GM23338 (cell line): ENCODE measurements around the gene PLEKHO1. TPM values are rescaled to one million over a fixed set of nuclear protein-coding genes. Genes with fewer than 3 reads are reported as not detected.

Experiments used
- ATAC-seq: fragments of 200-7000 bp; cut with Tn5 transposase; 3 replicates; pipeline ENCODE4 v1.9.1; 2020
- DNase-seq: peaks from one replicate; pipeline ENCODE4 v3.0.0-alpha.2; 2015; ENCODE audit warnings: low spot score
- H2AFZ ChIP-seq: fragments of 200-600 bp; sonication (generic); 2 replicates; pipeline ENCODE4 v1.8.0; 2016; ENCODE audit warnings: antibody characterized with exemption, mild to moderate bottlenecking, moderate library complexity
- H3F3A ChIP-seq: fragments of 200-600 bp; sonication (generic); replicated peaks from 2 replicates; pipeline ENCODE4 v1.8.0; 2017; ENCODE audit warnings: antibody characterized with exemption, mixed run types, low read depth
- H3K27ac ChIP-seq: fragments of 200-600 bp; sonication (generic); 2 replicates; pipeline ENCODE4 v1.6.1; 2016; ENCODE audit warnings: low read depth
- H3K27me3 ChIP-seq: fragments of 200-600 bp; sonication (generic); 2 replicates; pipeline ENCODE4 v1.8.0; 2016; ENCODE audit warnings: mild to moderate bottlenecking, mixed run types, moderate library complexity; ENCODE audit not compliant: insufficient read depth
- H3K36me3 ChIP-seq: fragments of 200-600 bp; sonication (generic); 2 replicates; pipeline ENCODE4 v1.8.0; 2016; ENCODE audit warnings: mild to moderate bottlenecking; ENCODE audit not compliant: insufficient read depth
- H3K4me1 ChIP-seq: fragments of 200-600 bp; sonication (generic); 2 replicates; pipeline ENCODE4 v1.8.0; 2016; ENCODE audit warnings: mild to moderate bottlenecking, moderate library complexity; ENCODE audit not compliant: insufficient read depth
- H3K4me2 ChIP-seq: fragments of 200-600 bp; sonication (generic); 2 replicates; pipeline ENCODE4 v1.7.1; 2017; ENCODE audit warnings: mixed run types
- H3K4me3 ChIP-seq: fragments of 200-600 bp; sonication (generic); 2 replicates; pipeline ENCODE4 v1.6.1; 2016; ENCODE audit warnings: mixed run types
- H3K79me2 ChIP-seq: fragments of 200-600 bp; sonication (generic); replicated peaks from 2 replicates; pipeline ENCODE4 v1.8.0; 2017; ENCODE audit warnings: mild to moderate bottlenecking; ENCODE audit not compliant: insufficient read depth
- H3K9me2 ChIP-seq: fragments of 200-600 bp; sonication (generic); 2 replicates; pipeline ENCODE4 v1.8.0; 2017; ENCODE audit not compliant: insufficient read depth
- H4K20me1 ChIP-seq: fragments of 200-600 bp; sonication (generic); replicated peaks from 2 replicates; pipeline ENCODE4 v1.8.0; 2017; ENCODE audit warnings: mild to moderate bottlenecking; ENCODE audit not compliant: insufficient read depth
- H3K27ac Mint-ChIP-seq: 2 replicates; pipeline ENCODE4 v1.8.0; 2020; ENCODE audit warnings: inconsistent platforms, mild to moderate bottlenecking, moderate library complexity, mixed read lengths
- H3K27me3 Mint-ChIP-seq: 3 replicates; pipeline ENCODE4 v1.8.0; 2022; ENCODE audit warnings: low read depth, mild to moderate bottlenecking, moderate library complexity, mixed read lengths, inconsistent platforms; ENCODE audit not compliant: insufficient read depth, poor library complexity
- H3K36me3 Mint-ChIP-seq: 3 replicates; pipeline ENCODE4 v1.8.0; 2021; ENCODE audit warnings: low read depth, mild to moderate bottlenecking, inconsistent platforms, moderate library complexity, mixed read lengths
- H3K4me1 Mint-ChIP-seq: 3 replicates; pipeline ENCODE4 v1.8.0; 2020; ENCODE audit warnings: mild to moderate bottlenecking, inconsistent platforms, mixed read lengths
- H3K4me3 Mint-ChIP-seq: 3 replicates; pipeline ENCODE4 v1.8.0; 2021; ENCODE audit warnings: moderate library complexity, mild to moderate bottlenecking, inconsistent platforms, mixed read lengths
- H3K9me3 Mint-ChIP-seq: 3 replicates; pipeline ENCODE4 v1.8.0; 2020; ENCODE audit warnings: moderate library complexity, mild to moderate bottlenecking, inconsistent platforms, mixed read lengths
- CREB1 ChIP-seq: fragments of 250-450 bp; sonication (Bioruptor Pico); IDR thresholded peaks from 2 replicates; pipeline ENCODE4 v1.5.0; 2020; ENCODE audit warnings: low read depth, mild to moderate bottlenecking, moderate library complexity
- CTCF ChIP-seq, 2 experiments: fragments of 200-600 bp in 1 of 2; sonication (generic) in 1 of 2; conservative IDR thresholded peaks; 2 replicates each; pipeline versions ENCODE4 v1.5.1 to v1.6.1; 2016 to 2017; ENCODE audit warnings: antibody characterized with exemption in 2 of 2, low read depth in 2 of 2, mild to moderate bottlenecking in 2 of 2, moderate library complexity in 1 of 2
- ETS1 ChIP-seq: IDR thresholded peaks from 2 replicates; pipeline ENCODE4 v1.6.1; 2016; ENCODE audit warnings: antibody characterized with exemption
- EZH2phosphoT487 ChIP-seq: fragments of 200-600 bp; sonication (generic); IDR thresholded peaks from one replicate; pipeline ENCODE4 v1.8.1; 2018; ENCODE audit warnings: antibody characterized with exemption; ENCODE audit not compliant: unreplicated experiment
- NANOG ChIP-seq: IDR thresholded peaks from 2 replicates; pipeline ENCODE4 v1.6.1; 2016; ENCODE audit warnings: antibody characterized with exemption, borderline replicate concordance
- POLR2AphosphoS5 ChIP-seq: IDR thresholded peaks from 2 replicates; pipeline ENCODE4 v1.6.1; 2016; ENCODE audit warnings: antibody characterized with exemption, low read depth
- STAT1 ChIP-seq: IDR thresholded peaks from one replicate; pipeline ENCODE4 v1.6.1; 2016; ENCODE audit warnings: antibody characterized with exemption; ENCODE audit not compliant: unreplicated experiment
- polyA plus RNA-seq: library from polyadenylated mRNA; unstranded; fragments of >200 nt; fragmentation: Nextera tagmentation; extraction: Ambion mirVana; gene quantifications from 2 replicates; pipeline ENCODE4 v1.2.1, GENCODE V29; 2016
- total RNA-seq: library from RNA; depleted of rRNA; stranded (reverse); fragments of >200 nt; shearing (Covaris generic); gene quantifications from 2 replicates; pipeline ENCODE4 v1.2.3, GENCODE V29; 2014
- TF ChIP-seq, protein P1 (sequence below): IDR thresholded peaks from one replicate; pipeline ENCODE4 v1.6.1; 2018; ENCODE audit warnings: antibody characterized with exemption; ENCODE audit not compliant: unreplicated experiment

Gene PLEKHO1
- total and polyA plus RNA-seq, 2 experiments from 2014 or later: 34.3 to 36.7 TPM

- Mint-ChIP-seq H3K4me3 (no peak overlapping the region; the same call in 2 of the 3 replicates), H3K36me3 (peaks cover 76% of the 10 kb centered on the region), H3K9me3 (no peaks in the 10 kb centered on the region), H3K4me1 (peaks cover 17% of the 10 kb centered on the region), H3K27ac (no peak overlapping the region), H3K27me3 (peaks cover 5% of the 10 kb centered on the region)
- no peaks in the 10 kb centered on the region for H3K9me2 ChIP-seq
- TF ChIP-seq EZH2phosphoT487 (no peak), NANOG (no peak), CTCF (conservative IDR thresholded peaks at IDR 0.05; ENCODE audit: low read depth in 2 of 2) (no peak), STAT1 (no peak), ETS1 (no peak), CREB1 (no peak), POLR2AphosphoS5 (no peak)
- TF ChIP-seq, protein P1, sequence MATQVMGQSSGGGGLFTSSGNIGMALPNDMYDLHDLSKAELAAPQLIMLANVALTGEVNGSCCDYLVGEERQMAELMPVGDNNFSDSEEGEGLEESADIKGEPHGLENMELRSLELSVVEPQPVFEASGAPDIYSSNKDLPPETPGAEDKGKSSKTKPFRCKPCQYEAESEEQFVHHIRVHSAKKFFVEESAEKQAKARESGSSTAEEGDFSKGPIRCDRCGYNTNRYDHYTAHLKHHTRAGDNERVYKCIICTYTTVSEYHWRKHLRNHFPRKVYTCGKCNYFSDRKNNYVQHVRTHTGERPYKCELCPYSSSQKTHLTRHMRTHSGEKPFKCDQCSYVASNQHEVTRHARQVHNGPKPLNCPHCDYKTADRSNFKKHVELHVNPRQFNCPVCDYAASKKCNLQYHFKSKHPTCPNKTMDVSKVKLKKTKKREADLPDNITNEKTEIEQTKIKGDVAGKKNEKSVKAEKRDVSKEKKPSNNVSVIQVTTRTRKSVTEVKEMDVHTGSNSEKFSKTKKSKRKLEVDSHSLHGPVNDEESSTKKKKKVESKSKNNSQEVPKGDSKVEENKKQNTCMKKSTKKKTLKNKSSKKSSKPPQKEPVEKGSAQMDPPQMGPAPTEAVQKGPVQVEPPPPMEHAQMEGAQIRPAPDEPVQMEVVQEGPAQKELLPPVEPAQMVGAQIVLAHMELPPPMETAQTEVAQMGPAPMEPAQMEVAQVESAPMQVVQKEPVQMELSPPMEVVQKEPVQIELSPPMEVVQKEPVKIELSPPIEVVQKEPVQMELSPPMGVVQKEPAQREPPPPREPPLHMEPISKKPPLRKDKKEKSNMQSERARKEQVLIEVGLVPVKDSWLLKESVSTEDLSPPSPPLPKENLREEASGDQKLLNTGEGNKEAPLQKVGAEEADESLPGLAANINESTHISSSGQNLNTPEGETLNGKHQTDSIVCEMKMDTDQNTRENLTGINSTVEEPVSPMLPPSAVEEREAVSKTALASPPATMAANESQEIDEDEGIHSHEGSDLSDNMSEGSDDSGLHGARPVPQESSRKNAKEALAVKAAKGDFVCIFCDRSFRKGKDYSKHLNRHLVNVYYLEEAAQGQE: no peak
- H3K27ac ChIP-seq: no peak overlapping the region
- peaks cover 12% of the 10 kb centered on the region for H3K27me3 ChIP-seq
- H3K4me1 ChIP-seq: peaks cover 12% of the 10 kb centered on the region
- H3F3A ChIP-seq: no peaks in the 10 kb centered on the region
- H3K79me2 ChIP-seq: peaks cover 15% of the 10 kb centered on the region
- H3K4me3 ChIP-seq: no peak overlapping the region
- no peak overlapping the region for H2AFZ ChIP-seq
- H4K20me1 ChIP-seq: peaks cover 4% of the 10 kb centered on the region; the same call in 1 of the 2 replicates
- no peak overlapping the region for H3K4me2 ChIP-seq
- ATAC-seq (no peak), DNase-seq (no peak)
- H3K36me3 ChIP-seq: peaks cover 30% of the 10 kb centered on the region
Observed at GRCh38 chr1:150155413-150156071, 5.8 kb downstream of the PLEKHO1 start.
